PC-9 (cell line): ENCODE results near the gene SSBP2. TPM values are rescaled to one million over a fixed set of nuclear protein-coding genes. Genes with fewer than 3 reads are reported as not detected.

Source experiments
- BruUV-seq: library from RNA; stranded (reverse); fragments of 400-500 nt; replicated peaks from 2 replicates; lab custom pipeline; 2021; lab: Mats Ljungman, UMichigan
- CTCF ChIA-PET: fragments of 300-600 bp; sonication (Branson Sonifier 250); formaldehyde crosslinking; loops from one replicate; lab custom pipeline; 2022; ENCODE audit warnings: antibody characterized with exemption; lab: Charles Lee
- POLR2A ChIA-PET: fragments of 300-600 bp; sonication (Branson Sonifier 250); formaldehyde crosslinking; loops from one replicate; lab custom pipeline; 2022; ENCODE audit warnings: antibody characterized with exemption; ENCODE audit not compliant: unreplicated experiment; lab: Charles Lee
- DNase-seq, 2 experiments: peaks; one replicate each; pipeline versions ENCODE4 v3.0.0 to v3.0.0-alpha.2; 2015 to 2022; ENCODE audit warnings: mixed read lengths in 1 of 2
- H2AFZ ChIP-seq: fragments of 200-600 bp; sonication (generic); 2 replicates; pipeline ENCODE4 v1.8.1; 2017; ENCODE audit warnings: antibody characterized with exemption
- H3F3A ChIP-seq: fragments of 200-600 bp; sonication (generic); 2 replicates; pipeline ENCODE4 v1.8.1; 2017; ENCODE audit warnings: antibody characterized with exemption, mild to moderate bottlenecking, low read depth; ENCODE audit not compliant: insufficient read depth
- H3K27ac ChIP-seq: fragments of 200-600 bp; sonication (generic); 2 replicates; pipeline ENCODE4 v1.6.1; 2016; ENCODE audit warnings: mixed run types
- H3K27me3 ChIP-seq: fragments of 200-600 bp; sonication (generic); 2 replicates; pipeline ENCODE4 v1.6.1; 2016; ENCODE audit warnings: low read depth, mixed run types; ENCODE audit not compliant: insufficient read depth
- H3K36me3 ChIP-seq: fragments of 200-600 bp; sonication (generic); 2 replicates; pipeline ENCODE4 v1.6.1; 2016; ENCODE audit warnings: low read depth, mixed run types
- H3K4me1 ChIP-seq: fragments of 200-600 bp; sonication (generic); replicated peaks from 2 replicates; pipeline ENCODE4 v1.6.1; 2016; ENCODE audit warnings: mixed run types; ENCODE audit not compliant: insufficient read depth
- H3K4me2 ChIP-seq: fragments of 200-600 bp; sonication (generic); 2 replicates; pipeline ENCODE4 v1.6.1; 2017; ENCODE audit warnings: mixed run types
- H3K4me3 ChIP-seq: fragments of 200-600 bp; sonication (generic); 2 replicates; pipeline ENCODE4 v1.6.1; 2016; ENCODE audit warnings: mixed run types
- H3K79me2 ChIP-seq: fragments of 200-600 bp; sonication (generic); 2 replicates; pipeline ENCODE4 v1.6.1; 2017; ENCODE audit warnings: low read depth, mixed run types
- H3K9me2 ChIP-seq: fragments of 200-600 bp; sonication (generic); 2 replicates; pipeline ENCODE4 v1.8.1; 2017; ENCODE audit warnings: mild to moderate bottlenecking; ENCODE audit not compliant: insufficient read depth
- H3K9me3 ChIP-seq: fragments of 200-600 bp; sonication (generic); 2 replicates; pipeline ENCODE4 v1.8.1; 2016; ENCODE audit warnings: low read depth; ENCODE audit not compliant: insufficient read depth
- H4K20me1 ChIP-seq: fragments of 200-600 bp; sonication (generic); 2 replicates; pipeline ENCODE4 v1.8.1; 2017; ENCODE audit not compliant: insufficient read depth
- CTCF ChIP-seq: fragments of 200-600 bp; sonication (generic); conservative IDR thresholded peaks from 2 replicates; pipeline ENCODE4 v1.6.1; 2017; ENCODE audit warnings: mixed run types, antibody characterized with exemption, mild to moderate bottlenecking, moderate library complexity
- EZH2 ChIP-seq: fragments of 200-600 bp; sonication (generic); IDR thresholded peaks from 2 replicates; pipeline ENCODE4 v1.8.0; 2017; ENCODE audit warnings: antibody characterized with exemption, low read depth
- intact Hi-C: fragments of 100-400 bp; cut with micrococcal nuclease; formaldehyde crosslinking; loops from one replicate; pipeline ENCODE4 v1.10.0; 2022; ENCODE audit not compliant: unreplicated experiment
- total RNA-seq: library from RNA; stranded (reverse); gene quantifications from 2 replicates; pipeline ENCODE4 v1.2.3, GENCODE V29; 2021

SSBP2 gene
- total RNA-seq, 1 experiment from 2014 or later: 6.4 TPM

- intact Hi-C loops: no loop called here
- CTCF ChIA-PET: no interaction called here
Measured at GRCh38 chr5:81767097-81767496, 16.2 kb upstream of the SSBP2 start.

GRCh38 chr5:81766611-81767010 lies 15.7 kb upstream of the SSBP2 start:
- no peaks in the 10 kb centered on the region for H3K27me3 ChIP-seq
- no peaks in the 10 kb centered on the region for H4K20me1 ChIP-seq
- intact Hi-C loops: no loop called here
- no peaks in the 10 kb centered on the region; the same call in 1 of the 2 replicates for H3K9me2 ChIP-seq
- peaks cover 17% of the 10 kb centered on the region for H3F3A ChIP-seq
- no peak for DNase-seq
- H2AFZ ChIP-seq: no peak overlapping the region
- no peaks in the 10 kb centered on the region for H3K79me2 ChIP-seq
- H3K4me3 ChIP-seq: no peak overlapping the region
- POLR2A ChIA-PET: no interaction called here
- TF ChIP-seq EZH2: no peak
- TF ChIP-seq CTCF: no peak
- peaks cover 23% of the 10 kb centered on the region for H3K4me1 ChIP-seq
- no peak overlapping the region for H3K4me2 ChIP-seq
- no peak overlapping the region for H3K27ac ChIP-seq
- CTCF ChIA-PET: interaction anchor here (0.7 kb wide), 1 partner anchor 22 kb away, joined by 3 read pairs; no protein-coding TSS in a partner anchor
- no peaks in the 10 kb centered on the region for H3K36me3 ChIP-seq
- no peaks in the 10 kb centered on the region for H3K9me3 ChIP-seq
- BruUV-seq: no TSS peak

More at GRCh38 chr5:81767097-81767496, 16.2 kb upstream of the SSBP2 start:
- no peak overlapping the region for H2AFZ ChIP-seq
- no peak for TF ChIP-seq EZH2
- H3F3A ChIP-seq: peaks cover 17% of the 10 kb centered on the region
- no peaks in the 10 kb centered on the region for H3K9me3 ChIP-seq
- H4K20me1 ChIP-seq: no peaks in the 10 kb centered on the region
- no peaks in the 10 kb centered on the region for H3K27me3 ChIP-seq
- H3K9me2 ChIP-seq: no peaks in the 10 kb centered on the region; the same call in 1 of the 2 replicates
- no peak overlapping the region for H3K4me3 ChIP-seq
- no peak for DNase-seq
- no TSS peak for BruUV-seq
- H3K36me3 ChIP-seq: no peaks in the 10 kb centered on the region
- POLR2A ChIA-PET: no interaction called here
- peaks cover 23% of the 10 kb centered on the region for H3K4me1 ChIP-seq
- no peaks in the 10 kb centered on the region for H3K79me2 ChIP-seq
- no peak overlapping the region for H3K27ac ChIP-seq
- H3K4me2 ChIP-seq: no peak overlapping the region

GRCh38 chr5:81763294-81763928 lies 12.5 kb upstream of the SSBP2 start:
- peaks cover 9% of the 10 kb centered on the region for H3K4me1 ChIP-seq
- no peak overlapping the region for H2AFZ ChIP-seq
- CTCF ChIA-PET: no interaction called here
- BruUV-seq: no TSS peak
- no peak overlapping the region for H3K27ac ChIP-seq
- POLR2A ChIA-PET: interaction anchor here (0.7 kb wide), 2 partner anchors 19 to 296 kb away, joined by 4 to 8 read pairs; no protein-coding TSS in a partner anchor
- no peaks in the 10 kb centered on the region for H4K20me1 ChIP-seq
- TF ChIP-seq CTCF: no peak
- TF ChIP-seq EZH2: no peak
- no peaks in the 10 kb centered on the region for H3K36me3 ChIP-seq
- no peaks in the 10 kb centered on the region; the same call in 1 of the 2 replicates for H3K9me2 ChIP-seq
- H3K27me3 ChIP-seq: no peaks in the 10 kb centered on the region
- intact Hi-C loops: no loop called here
- no peaks in the 10 kb centered on the region for H3K9me3 ChIP-seq
- H3K4me3 ChIP-seq: no peak overlapping the region
- peaks cover 3% of the 10 kb centered on the region; the same call in 1 of the 2 replicates for H3F3A ChIP-seq
- H3K79me2 ChIP-seq: no peaks in the 10 kb centered on the region
- no peak for DNase-seq
- no peak overlapping the region for H3K4me2 ChIP-seq
